Tibial artery (tissue), 4 donors: ENCODE data around the gene SLC35A4.
"Not testable (repeated sequence)": the region's sequence is repeated elsewhere in the genome, so short reads cannot be mapped to it uniquely, and the experiment has no call there.

ENCODE experiments used
- DNase-seq, 2 donors: peaks; one replicate each; pipeline ENCODE4 v3.0.0-alpha.2; 2019
- H3K27ac ChIP-seq, 2 donors: fragments of 200-600 bp; sonication (generic) in 1 of 2; 1 replicate in 1 of 2; 2 replicates in 1 of 2; pipeline ENCODE4 v1.5.1; 2018 to 2019; ENCODE audit warnings: mild to moderate bottlenecking in 1 of 2
- H3K27me3 ChIP-seq, 2 donors: fragments of 200-600 bp; sonication (generic) in 1 of 2; one replicate each; pipeline versions ENCODE4 v1.5.1 to v1.6.0; 2016 to 2019
- H3K36me3 ChIP-seq, 3 donors: fragments of 200-600 bp; sonication (generic) in 2 of 3; one replicate each; pipeline ENCODE4 v1.5.1; 2016 to 2019; ENCODE audit warnings: mild to moderate bottlenecking in 2 of 3
- H3K4me1 ChIP-seq, 4 donors: fragments of 200-600 bp; sonication (generic) in 2 of 4; 1 replicate in 3 of 4; 2 replicates in 1 of 4; pipeline ENCODE4 v1.5.1; 2016 to 2019
- H3K4me3 ChIP-seq, 2 donors: fragments of 200-600 bp; sonication (generic) in 1 of 2; 1 replicate in 1 of 2; 2 replicates in 1 of 2; pipeline ENCODE4 v1.5.1; 2018 to 2019; ENCODE audit warnings: mild to moderate bottlenecking in 2 of 2
- H3K9me3 ChIP-seq, 3 donors: fragments of 200-600 bp; sonication (generic) in 1 of 3; one replicate each; pipeline ENCODE4 v1.5.1; 2016 to 2019
- CTCF ChIP-seq, 2 experiments: fragments of 200-600 bp in 1 of 2; fragments of 450-650 bp in 1 of 2; IDR thresholded peaks; one replicate each; pipeline ENCODE4 v1.5.1; 2017 to 2019; ENCODE audit warnings: antibody characterized with exemption in 2 of 2, mild to moderate bottlenecking in 1 of 2, moderate library complexity in 1 of 2
- intact Hi-C: fragments of 100-400 bp; cut with DNase I; formaldehyde crosslinking; loops from one replicate; pipeline ENCODE4 v1.15.0; 2023; ENCODE audit warnings: low total_unique reads

SLC35A4 gene

DNA sequence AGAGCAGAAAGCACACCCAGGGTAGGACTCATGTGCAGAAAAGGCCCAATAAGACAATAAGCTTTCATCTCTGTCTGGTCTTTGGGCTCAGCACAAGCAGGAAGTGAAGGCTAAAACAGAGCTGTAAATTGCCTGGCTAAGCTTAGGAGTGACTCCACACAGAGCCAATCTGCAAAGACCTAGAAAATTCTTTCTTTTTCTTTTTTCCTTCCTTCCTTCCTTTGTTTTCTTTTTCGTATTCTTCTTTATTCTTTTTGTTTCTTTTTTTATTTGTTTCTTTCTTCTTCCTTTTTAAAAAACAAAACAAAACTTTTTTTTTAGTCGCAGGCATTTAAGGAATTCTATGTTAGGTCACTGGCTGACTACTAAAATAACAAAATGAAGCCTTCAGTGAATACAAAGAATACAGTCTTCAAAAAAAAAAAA, 12.2 kb downstream of the SLC35A4 start:
- Histone ChIP-seq H3K9me3 (no peaks in the 10 kb centered on the region), H3K4me1 (peaks cover 0 to 4% (median 2%) of the 10 kb centered on the region in 4 donors), H3K27ac (no peak overlapping the region), H3K4me3 (no peak overlapping the region), H3K27me3 (no peaks in the 10 kb centered on the region), H3K36me3 (no peaks in the 10 kb centered on the region)
- no peak for DNase-seq
- TF ChIP-seq CTCF (IDR thresholded peaks at IDR 0.05): no peak
- intact Hi-C loops: no loop called here

GRCh38 chr5:140579188-140579747, 14.6 kb downstream of the SLC35A4 start:
- intact Hi-C loops, H3K4me3 ChIP-seq, H3K9me3 ChIP-seq, DNase-seq, H3K36me3 ChIP-seq, H3K27ac ChIP-seq, H3K4me1 ChIP-seq, H3K27me3 ChIP-seq: not testable (repeated sequence)

DNA sequence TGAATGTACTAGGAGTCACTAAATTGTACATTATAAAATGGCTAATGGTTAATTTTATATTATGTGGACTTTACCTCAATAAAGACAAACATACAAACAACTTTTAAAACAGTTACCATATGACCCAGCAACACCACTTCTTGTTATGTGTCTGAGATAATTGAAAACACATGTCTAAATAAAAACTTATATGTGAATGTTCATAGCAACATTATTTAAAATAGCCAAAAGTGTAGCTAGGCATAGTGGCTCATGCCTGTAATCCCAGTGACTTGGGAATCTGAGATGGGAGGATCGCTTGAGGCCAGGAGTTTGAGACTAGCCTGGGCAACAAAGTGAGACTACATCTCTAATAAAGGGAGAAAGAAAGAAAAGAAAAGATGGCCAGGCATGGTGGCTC, 22.9 kb downstream of the SLC35A4 start:
- Histone ChIP-seq H3K27me3 (no peaks in the 10 kb centered on the region), H3K36me3 (no peaks in the 10 kb centered on the region), H3K27ac (no peak overlapping the region), H3K9me3 (no peaks in the 10 kb centered on the region), H3K4me1 (peaks cover 0 to 22% (median 8%) of the 10 kb centered on the region in 4 donors), H3K4me3 (no peak overlapping the region)
- no peak for DNase-seq
- intact Hi-C loops: no loop called here
- TF ChIP-seq CTCF (IDR thresholded peaks at IDR 0.05): no peak

DNA sequence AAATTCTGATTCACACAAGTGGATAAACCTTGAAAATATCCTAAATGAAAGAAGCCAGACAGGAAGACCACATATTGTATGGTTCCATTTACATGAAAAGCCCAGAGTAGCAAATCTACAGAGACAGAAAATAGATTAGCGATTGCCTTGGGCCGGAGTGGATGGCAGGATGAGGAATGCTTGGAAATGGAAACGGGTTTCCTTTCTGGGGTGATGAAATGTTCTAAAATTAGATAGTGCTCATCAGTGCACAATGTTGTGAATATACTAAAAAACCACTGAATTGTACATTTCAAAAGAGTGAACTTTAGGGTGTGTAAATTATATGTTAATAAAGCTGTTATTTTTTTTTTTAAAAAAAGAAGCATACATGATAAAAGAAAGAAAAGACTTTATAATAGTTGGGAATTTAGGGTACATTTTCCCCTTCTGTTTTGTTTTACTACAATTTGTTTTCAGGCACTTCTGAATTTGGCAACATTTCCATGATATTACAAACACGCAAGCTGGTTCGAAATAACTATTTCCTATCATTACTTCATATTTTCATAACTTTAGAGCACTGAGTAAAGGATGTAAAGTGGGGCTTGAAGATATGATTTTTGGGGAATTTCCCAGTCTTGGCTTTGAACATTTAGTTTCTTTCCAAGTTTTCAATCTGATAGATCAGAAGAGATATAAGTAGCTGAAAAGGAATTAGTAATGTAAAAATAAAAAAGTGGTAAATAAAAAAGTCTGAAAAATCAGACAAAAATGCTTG, 23.9 kb downstream of the SLC35A4 start:
- H3K4me3 ChIP-seq: no peak overlapping the region
- H3K36me3 ChIP-seq: no peaks in the 10 kb centered on the region
- peaks cover 0 to 22% (median 8%) of the 10 kb centered on the region in 4 donors for H3K4me1 ChIP-seq
- DNase-seq: no peak
- no peaks in the 10 kb centered on the region for H3K9me3 ChIP-seq
- intact Hi-C loops: no loop called here
- peak overlapping the region; percentile 22 to 42 for H3K27ac ChIP-seq
- TF ChIP-seq CTCF (IDR thresholded peaks at IDR 0.05): no peak
- H3K27me3 ChIP-seq: no peaks in the 10 kb centered on the region

- Histone ChIP-seq H3K27me3 (no peaks in the 10 kb centered on the region), H3K4me1 (peaks cover 0 to 22% (median 8%) of the 10 kb centered on the region in 4 donors), H3K36me3 (no peaks in the 10 kb centered on the region), H3K27ac (no peak overlapping the region), H3K4me3 (no peak overlapping the region), H3K9me3 (no peaks in the 10 kb centered on the region)
- no peak for DNase-seq
- intact Hi-C loops: no loop called here
- TF ChIP-seq CTCF (IDR thresholded peaks at IDR 0.05): no peak
Measured at GRCh38 chr5:140590861-140591260, 26.2 kb downstream of the SLC35A4 start.

DNA sequence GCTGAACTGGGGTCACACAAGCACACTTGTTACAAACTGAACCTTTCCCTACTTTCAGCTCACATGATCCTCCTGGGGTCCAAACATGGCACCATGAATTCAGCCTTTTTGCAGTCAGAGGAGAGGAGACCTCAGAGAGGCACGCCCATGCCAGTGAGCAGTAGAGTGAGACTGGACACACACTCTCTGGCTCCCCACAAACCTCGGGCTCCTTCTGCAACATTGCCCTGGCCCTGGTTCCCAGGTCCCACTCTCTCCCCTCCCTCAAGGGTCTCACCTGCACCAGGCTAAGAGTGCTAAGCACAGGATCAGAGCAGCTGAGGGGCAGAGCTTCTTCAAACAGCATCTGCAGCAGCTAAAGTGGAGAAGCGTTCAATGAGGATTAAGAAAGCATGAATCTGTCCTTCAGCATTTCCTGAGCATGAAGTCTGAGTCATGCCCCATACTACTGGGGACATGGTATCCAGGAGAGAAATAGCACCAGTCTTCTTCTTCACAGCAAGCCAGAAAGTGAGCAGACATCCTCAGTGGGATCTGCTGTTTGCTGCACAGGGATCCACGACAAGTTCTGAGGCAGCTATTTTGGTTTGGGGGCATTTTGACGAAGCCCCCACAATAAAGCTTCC, 27.2 kb downstream of the SLC35A4 start:
- Histone ChIP-seq H3K27ac (no peak overlapping the region), H3K4me3 (no peak overlapping the region), H3K36me3 (no peaks in the 10 kb centered on the region), H3K9me3 (no peaks in the 10 kb centered on the region), H3K27me3 (no peaks in the 10 kb centered on the region), H3K4me1 (peaks cover 0 to 22% (median 8%) of the 10 kb centered on the region in 4 donors)
- intact Hi-C loops: no loop called here
- no peak for DNase-seq
- TF ChIP-seq CTCF (IDR thresholded peaks at IDR 0.05): no peak

- H3K27ac ChIP-seq, intact Hi-C loops, DNase-seq, H3K4me3 ChIP-seq, H3K36me3 ChIP-seq, H3K9me3 ChIP-seq, H3K27me3 ChIP-seq: not testable (repeated sequence)
- H3K4me1 ChIP-seq: peaks cover 0 to 20% (median 8%) of the 10 kb centered on the region in 4 donors
Measured at GRCh38 chr5:140593070-140593469, 28.4 kb downstream of the SLC35A4 start.
